Neural crest cell (in vitro differentiated cells): ENCODE results near the gene RTKN. TPM values are rescaled to one million over a fixed set of nuclear protein-coding genes. Genes with fewer than 3 reads are reported as not detected.
"Not testable (repeated sequence)": the region's sequence is repeated elsewhere in the genome, so short reads cannot be mapped to it uniquely, and the experiment has no call there.

Experiments
- DNase-seq: peaks from one replicate; pipeline ENCODE4 v3.0.0; 2021; ENCODE audit warnings: low read depth, mixed read lengths, low spot score
- H3K27ac Mint-ChIP-seq: one replicate; pipeline ENCODE4 v1.8.0; 2021; ENCODE audit warnings: mild to moderate bottlenecking, mixed read lengths; ENCODE audit not compliant: unreplicated experiment
- H3K27me3 Mint-ChIP-seq: 2 replicates; pipeline ENCODE4 v1.8.0; 2021; ENCODE audit warnings: low read depth, mild to moderate bottlenecking, mixed read lengths
- H3K36me3 Mint-ChIP-seq: 2 replicates; pipeline ENCODE4 v1.8.0; 2021; ENCODE audit warnings: low read depth, mild to moderate bottlenecking, mixed read lengths
- H3K4me1 Mint-ChIP-seq: 2 replicates; pipeline ENCODE4 v1.8.0; 2021; ENCODE audit warnings: mixed read lengths
- H3K4me3 Mint-ChIP-seq: one replicate; pipeline ENCODE4 v1.8.0; 2021; ENCODE audit warnings: mild to moderate bottlenecking, mixed read lengths
- H3K9me3 Mint-ChIP-seq: 2 replicates; pipeline ENCODE4 v1.8.0; 2021; ENCODE audit warnings: mixed read lengths
- total RNA-seq: library from RNA; stranded (reverse); gene quantifications from 2 replicates; pipeline ENCODE4 v1.2.1, GENCODE V29; 2021
- TF ChIP-seq, protein P1 (sequence below): fragments of 200-600 bp; sonication (generic); conservative IDR thresholded peaks from 2 replicates; pipeline ENCODE4 v1.5.0; 2021; ENCODE audit warnings: antibody characterized with exemption, mild to moderate bottlenecking

The RTKN gene
- total RNA-seq, 1 donor from 2014 or later, result 62.0 TPM

GRCh38 chr2:74462054-74462785, 20.5 kb upstream of the RTKN start:
- Mint-ChIP-seq H3K36me3 (peaks cover 12% of the 10 kb centered on the region), H3K4me1 (peaks cover 42% of the 10 kb centered on the region), H3K9me3 (no peaks in the 10 kb centered on the region), H3K4me3 (peak overlapping the region; percentile 87), H3K27ac (no peak overlapping the region), H3K27me3 (peaks cover 7% of the 10 kb centered on the region)
- no peak for DNase-seq
- TF ChIP-seq, protein P1, sequence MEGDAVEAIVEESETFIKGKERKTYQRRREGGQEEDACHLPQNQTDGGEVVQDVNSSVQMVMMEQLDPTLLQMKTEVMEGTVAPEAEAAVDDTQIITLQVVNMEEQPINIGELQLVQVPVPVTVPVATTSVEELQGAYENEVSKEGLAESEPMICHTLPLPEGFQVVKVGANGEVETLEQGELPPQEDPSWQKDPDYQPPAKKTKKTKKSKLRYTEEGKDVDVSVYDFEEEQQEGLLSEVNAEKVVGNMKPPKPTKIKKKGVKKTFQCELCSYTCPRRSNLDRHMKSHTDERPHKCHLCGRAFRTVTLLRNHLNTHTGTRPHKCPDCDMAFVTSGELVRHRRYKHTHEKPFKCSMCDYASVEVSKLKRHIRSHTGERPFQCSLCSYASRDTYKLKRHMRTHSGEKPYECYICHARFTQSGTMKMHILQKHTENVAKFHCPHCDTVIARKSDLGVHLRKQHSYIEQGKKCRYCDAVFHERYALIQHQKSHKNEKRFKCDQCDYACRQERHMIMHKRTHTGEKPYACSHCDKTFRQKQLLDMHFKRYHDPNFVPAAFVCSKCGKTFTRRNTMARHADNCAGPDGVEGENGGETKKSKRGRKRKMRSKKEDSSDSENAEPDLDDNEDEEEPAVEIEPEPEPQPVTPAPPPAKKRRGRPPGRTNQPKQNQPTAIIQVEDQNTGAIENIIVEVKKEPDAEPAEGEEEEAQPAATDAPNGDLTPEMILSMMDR, result no peak

- Mint-ChIP-seq H3K36me3 (peaks cover 12% of the 10 kb centered on the region), H3K27ac (no peak overlapping the region), H3K27me3 (peaks cover 7% of the 10 kb centered on the region), H3K4me3 (peak overlapping the region; percentile 85), H3K4me1 (peaks cover 50% of the 10 kb centered on the region), H3K9me3 (no peaks in the 10 kb centered on the region)
- TF ChIP-seq, protein P1, result no peak
- DNase-seq, result no peak
Observed at GRCh38 chr2:74461187-74462053, 19.7 kb upstream of the RTKN start.

DNA sequence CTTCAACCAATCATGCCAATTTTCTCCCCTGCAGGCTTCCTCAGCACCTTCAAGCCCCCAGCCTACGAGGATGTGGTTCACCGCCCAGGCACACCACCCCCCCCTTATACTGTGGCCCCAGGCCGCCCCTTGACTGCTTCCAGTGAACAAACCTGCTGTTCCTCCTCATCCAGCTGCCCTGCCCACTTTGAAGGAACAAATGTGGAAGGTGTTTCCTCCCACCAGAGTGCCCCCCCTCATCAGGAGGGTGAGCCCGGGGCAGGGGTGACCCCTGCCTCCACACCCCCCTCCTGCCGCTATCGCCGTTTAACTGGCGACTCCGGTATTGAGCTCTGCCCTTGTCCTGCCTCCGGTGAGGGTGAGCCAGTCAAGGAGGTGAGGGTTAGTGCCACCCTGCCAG, 18.4 kb upstream of the RTKN start:
- H3K4me1 Mint-ChIP-seq, result peaks cover 49% of the 10 kb centered on the region
- H3K9me3 Mint-ChIP-seq, H3K27ac Mint-ChIP-seq, H3K27me3 Mint-ChIP-seq, DNase-seq: not testable (repeated sequence)
- H3K36me3 Mint-ChIP-seq, result peaks cover 12% of the 10 kb centered on the region
- peak overlapping the region; percentile 94 for H3K4me3 Mint-ChIP-seq

GRCh38 chr2:74459503-74460118, 17.9 kb upstream of the RTKN start:
- Mint-ChIP-seq H3K4me3 (peak overlapping the region; percentile 94), H3K4me1 (peaks cover 54% of the 10 kb centered on the region), H3K36me3 (peaks cover 12% of the 10 kb centered on the region)
- H3K27ac Mint-ChIP-seq, H3K27me3 Mint-ChIP-seq, H3K9me3 Mint-ChIP-seq, DNase-seq: not testable (repeated sequence)

- H3K9me3 Mint-ChIP-seq, result no peaks in the 10 kb centered on the region
- H3K4me3 Mint-ChIP-seq, result peak overlapping the region; percentile 94
- TF ChIP-seq, protein P1, result no peak
- H3K4me1 Mint-ChIP-seq, result peaks cover 54% of the 10 kb centered on the region
- peak overlapping the region; percentile 81 for H3K27ac Mint-ChIP-seq
- peaks cover 9% of the 10 kb centered on the region for H3K27me3 Mint-ChIP-seq
- peaks cover 12% of the 10 kb centered on the region for H3K36me3 Mint-ChIP-seq
- DNase-seq, result no peak
Observed at GRCh38 chr2:74458938-74459363, 17.2 kb upstream of the RTKN start.

DNA sequence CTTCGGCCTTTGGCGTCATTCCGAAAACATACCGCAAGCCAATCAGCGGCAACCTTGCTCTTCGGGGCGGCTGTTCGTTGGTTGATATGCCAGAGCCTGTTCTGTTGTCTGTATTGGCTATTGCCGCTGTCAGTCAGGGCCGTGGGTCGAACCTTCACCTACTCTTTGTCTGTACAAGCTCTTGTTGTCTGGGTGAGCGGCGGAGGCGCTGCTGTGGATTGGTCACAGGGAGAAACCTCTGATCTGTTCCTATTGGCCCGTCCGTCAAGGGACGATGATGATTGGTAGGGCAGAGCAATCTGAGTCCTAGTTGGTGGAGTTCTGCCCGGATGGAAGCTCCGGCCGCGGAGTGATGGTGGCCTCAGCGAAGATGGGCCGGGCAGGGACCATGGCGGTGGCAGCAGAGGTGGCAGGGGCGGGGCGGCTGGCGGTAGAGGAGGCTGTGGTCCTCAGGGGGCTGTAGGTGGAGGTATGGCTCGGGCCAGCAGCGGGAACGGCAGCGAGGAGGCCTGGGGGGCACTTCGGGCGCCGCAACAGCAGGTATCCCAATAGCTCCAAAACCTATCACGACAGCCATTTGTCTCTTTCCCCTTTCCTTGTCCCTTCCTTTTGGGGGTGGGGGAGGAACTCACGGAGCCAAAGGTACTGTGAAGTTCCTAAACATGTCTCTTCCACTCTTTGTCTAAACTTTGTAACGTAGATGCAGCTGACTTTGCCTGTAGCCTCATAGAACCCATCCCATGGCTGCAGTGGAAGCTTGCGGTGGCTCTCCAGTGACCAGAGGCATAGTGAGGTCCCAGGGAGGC, 16.6 kb upstream of the RTKN start, which contains the start of gene WBP1:
Gene WBP1 (plus strand): TSS at position 307 of the 806 bp plus-strand sequence. CDS start 165 bp downstream, at position 472.
- Mint-ChIP-seq H3K36me3 (peaks cover 12% of the 10 kb centered on the region), H3K4me1 (peaks cover 53% of the 10 kb centered on the region), H3K9me3 (no peaks in the 10 kb centered on the region), H3K27me3 (peaks cover 9% of the 10 kb centered on the region), H3K27ac (peak within 1 kb of the TSS; percentile 81), H3K4me3 (peak within 1 kb of the TSS; percentile 94)
- peak; percentile 99 for DNase-seq
- TF ChIP-seq, protein P1, result no peak
